GM20000 (cell line): ENCODE data around the gene ORC4.
A peak's percentile ranks its signal among the peaks of the same experiment; 100 is the strongest.

ENCODE experiments used
- DNase-seq: peaks from one replicate; pipeline ENCODE4 v3.0.0; 2012; ENCODE audit warnings: low spot score
- TF ChIP-seq, protein P1 (sequence below): IDR thresholded peaks from 2 replicates; pipeline ENCODE4 v1.5.1; 2012; ENCODE audit warnings: mild to moderate bottlenecking, control low read depth; ENCODE audit errors: extremely low read depth, missing control alignments

Gene ORC4

DNA sequence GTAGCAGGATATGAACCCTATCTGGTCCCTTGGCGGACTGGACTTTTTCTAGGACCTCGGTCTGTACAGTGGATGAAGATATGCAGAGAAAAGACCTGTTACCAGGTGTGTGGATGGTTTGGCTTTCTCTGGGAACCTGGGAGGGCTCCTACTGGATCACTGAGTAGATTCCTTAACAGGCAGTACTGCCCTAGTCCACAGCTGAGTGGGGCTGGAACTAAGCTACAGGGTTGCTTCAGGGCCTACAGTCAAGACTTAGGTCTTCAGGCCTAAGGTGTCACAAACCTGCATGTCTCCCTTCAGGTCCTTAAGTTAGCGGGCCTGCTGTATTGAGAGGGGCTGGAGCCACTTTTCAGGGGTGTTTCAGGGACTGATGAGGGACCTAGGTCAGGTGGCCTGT lies 42.9 kb downstream of the ORC4 start:
- DNase-seq, result no peak

DNA sequence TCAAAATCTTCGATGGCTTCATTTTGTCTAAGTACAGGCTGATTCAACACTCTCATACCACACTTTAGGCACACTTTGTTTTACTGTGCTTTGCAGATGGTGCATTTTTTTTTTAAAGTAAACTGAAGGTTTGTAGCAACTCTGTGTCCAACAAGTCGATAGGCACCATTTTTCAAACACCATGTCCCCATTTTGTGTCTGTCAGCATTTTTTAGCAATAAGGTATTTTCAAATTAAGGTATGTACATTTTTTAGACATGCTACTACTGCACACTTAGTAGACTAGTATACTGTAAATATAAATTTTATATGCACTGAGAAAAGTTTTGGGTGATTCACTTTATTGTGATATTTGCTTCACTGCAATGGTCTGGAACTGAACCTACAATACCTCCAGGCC lies 44.4 kb downstream of the ORC4 start:
- DNase-seq, result no peak

More for the DNA sequence above, 42.9 kb downstream of the ORC4 start:
- TF ChIP-seq, protein P1, sequence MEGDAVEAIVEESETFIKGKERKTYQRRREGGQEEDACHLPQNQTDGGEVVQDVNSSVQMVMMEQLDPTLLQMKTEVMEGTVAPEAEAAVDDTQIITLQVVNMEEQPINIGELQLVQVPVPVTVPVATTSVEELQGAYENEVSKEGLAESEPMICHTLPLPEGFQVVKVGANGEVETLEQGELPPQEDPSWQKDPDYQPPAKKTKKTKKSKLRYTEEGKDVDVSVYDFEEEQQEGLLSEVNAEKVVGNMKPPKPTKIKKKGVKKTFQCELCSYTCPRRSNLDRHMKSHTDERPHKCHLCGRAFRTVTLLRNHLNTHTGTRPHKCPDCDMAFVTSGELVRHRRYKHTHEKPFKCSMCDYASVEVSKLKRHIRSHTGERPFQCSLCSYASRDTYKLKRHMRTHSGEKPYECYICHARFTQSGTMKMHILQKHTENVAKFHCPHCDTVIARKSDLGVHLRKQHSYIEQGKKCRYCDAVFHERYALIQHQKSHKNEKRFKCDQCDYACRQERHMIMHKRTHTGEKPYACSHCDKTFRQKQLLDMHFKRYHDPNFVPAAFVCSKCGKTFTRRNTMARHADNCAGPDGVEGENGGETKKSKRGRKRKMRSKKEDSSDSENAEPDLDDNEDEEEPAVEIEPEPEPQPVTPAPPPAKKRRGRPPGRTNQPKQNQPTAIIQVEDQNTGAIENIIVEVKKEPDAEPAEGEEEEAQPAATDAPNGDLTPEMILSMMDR, result no peak

DNA sequence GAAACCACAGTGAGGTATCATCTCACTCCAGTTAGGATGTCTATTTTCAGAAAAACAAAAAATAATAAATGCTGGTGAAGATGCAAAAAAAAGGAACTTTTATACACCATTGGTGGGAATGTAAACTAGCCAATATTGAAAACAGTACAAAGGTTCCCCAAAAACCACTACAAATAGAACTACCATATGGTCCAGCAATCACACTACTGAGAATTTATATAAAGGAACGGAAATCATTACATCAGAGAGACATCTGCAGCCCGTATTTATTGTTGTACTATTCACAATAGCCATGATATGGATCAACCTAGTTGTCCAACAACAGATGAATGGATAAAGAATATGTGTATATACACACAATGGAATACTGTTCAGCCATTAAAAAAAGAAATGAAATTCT lies 52.0 kb downstream of the ORC4 start:
- no peak for DNase-seq
- TF ChIP-seq, protein P1, result no peak

More for the DNA sequence above, 44.4 kb downstream of the ORC4 start:
- TF ChIP-seq, protein P1, result no peak

DNA sequence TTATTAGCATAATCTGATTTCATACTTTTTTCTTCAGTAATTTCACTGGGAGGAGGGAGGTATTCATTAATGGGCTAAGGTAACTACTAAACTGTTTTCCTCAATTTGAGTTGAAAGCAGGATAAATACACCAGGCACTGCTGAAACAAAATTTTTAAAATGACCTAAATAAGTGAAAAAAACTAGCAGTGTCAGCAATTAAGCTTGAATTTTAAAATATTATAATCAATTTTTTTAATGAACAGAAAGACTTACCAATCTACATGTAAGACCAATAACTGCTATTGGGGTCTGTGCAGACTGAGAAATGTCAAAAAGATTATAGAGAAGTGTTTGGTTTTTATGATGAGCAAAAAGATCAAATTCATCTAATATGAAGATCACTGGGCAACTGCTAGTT lies 68.4 kb downstream of the ORC4 start:
- TF ChIP-seq, protein P1, result no peak
- DNase-seq, result no peak

DNA sequence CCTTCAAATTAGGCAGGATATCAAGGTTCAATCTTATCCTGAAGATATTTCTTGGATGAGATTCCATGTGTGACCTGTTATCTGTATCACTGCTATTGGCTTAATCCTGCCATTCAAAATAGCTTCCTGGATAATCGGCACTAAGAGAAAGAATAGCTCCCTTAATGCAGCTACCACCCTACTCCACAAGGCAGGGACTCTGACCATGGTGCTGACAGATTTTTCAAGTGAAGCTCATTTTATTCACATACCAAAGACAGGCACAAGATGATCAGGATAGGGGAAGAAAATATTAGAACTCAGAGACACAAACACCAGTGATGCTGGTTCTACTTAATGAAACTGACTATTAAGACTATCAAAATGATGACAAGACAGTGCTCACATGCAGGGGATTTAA lies 74.9 kb downstream of the ORC4 start:
- DNase-seq, result no peak
- TF ChIP-seq, protein P1, result no peak

DNA sequence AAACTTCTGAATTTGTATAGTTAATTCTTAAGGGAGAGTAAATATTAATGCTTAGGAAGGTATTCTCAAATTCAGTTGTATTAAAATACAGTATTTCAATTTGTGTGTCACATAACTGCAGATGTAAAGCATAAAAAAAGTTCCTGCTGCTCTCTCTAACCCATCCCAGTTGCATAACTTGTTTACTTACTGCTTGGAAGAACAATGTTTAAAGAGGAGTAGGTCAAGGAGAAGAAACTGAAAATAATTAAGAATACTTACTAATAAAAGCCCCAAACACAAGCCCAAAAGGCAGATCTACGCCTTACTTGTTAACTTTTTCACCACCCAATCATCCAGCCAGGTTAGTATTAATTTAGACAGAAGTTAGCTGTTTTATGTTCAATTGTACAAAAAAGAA lies 81.2 kb downstream of the ORC4 start:
- no peak for DNase-seq
- TF ChIP-seq, protein P1, result no peak

DNA sequence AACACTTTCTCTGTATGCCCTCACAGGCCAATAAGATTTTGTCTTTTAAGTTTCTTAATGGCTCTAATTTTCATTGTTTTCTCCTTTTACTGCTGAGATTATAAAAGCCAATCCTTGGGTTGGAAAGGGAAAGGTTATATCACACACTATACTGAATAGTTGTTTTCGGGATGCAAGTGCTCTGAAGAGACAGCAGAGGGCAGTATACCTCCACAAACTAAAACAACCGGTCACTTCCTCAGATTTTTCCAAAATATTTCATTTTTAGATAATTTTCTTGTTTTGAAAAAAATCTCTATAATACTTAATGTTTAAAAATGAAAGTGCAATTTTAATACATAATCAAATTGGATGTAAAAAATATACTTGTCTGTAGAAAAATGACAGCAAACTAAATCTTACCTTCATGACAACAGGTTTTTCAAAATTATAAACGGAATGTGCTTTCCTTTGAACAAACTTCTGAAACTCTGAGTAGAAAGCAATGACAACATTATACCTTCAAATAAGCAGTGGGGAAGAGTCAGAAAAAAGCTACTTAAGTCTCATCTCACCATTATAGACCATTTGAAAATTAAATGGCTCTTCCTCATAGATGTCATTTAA lies 82.7 kb downstream of the ORC4 start:
- DNase-seq, result peak; percentile 7
- TF ChIP-seq, protein P1, result peak; percentile 53
